ENCODE results near the gene MCM5. TPM values are rescaled to one million over a fixed set of nuclear protein-coding genes. Genes with fewer than 3 reads are reported as not detected.

Gene MCM5
- total and polyA plus RNA-seq, 2 of the 13 experiments (the other 11 are each of a cell fraction or from before 2014, with no cell fraction given): 40.2 to 93.5 TPM

GRCh38 chr22:35437049-35437448 lies 37.1 kb downstream of the MCM5 start (continued):
- no peak for TF ChIP-seq KIAA2018 (CRISPR knock-in tag; IDR thresholded peaks at IDR 0.05; ENCODE audit: borderline replicate concordance)
- TF ChIP-seq, protein P1, sequence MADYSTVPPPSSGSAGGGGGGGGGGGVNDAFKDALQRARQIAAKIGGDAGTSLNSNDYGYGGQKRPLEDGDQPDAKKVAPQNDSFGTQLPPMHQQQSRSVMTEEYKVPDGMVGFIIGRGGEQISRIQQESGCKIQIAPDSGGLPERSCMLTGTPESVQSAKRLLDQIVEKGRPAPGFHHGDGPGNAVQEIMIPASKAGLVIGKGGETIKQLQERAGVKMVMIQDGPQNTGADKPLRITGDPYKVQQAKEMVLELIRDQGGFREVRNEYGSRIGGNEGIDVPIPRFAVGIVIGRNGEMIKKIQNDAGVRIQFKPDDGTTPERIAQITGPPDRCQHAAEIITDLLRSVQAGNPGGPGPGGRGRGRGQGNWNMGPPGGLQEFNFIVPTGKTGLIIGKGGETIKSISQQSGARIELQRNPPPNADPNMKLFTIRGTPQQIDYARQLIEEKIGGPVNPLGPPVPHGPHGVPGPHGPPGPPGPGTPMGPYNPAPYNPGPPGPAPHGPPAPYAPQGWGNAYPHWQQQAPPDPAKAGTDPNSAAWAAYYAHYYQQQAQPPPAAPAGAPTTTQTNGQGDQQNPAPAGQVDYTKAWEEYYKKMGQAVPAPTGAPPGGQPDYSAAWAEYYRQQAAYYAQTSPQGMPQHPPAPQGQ (CRISPR knock-in tag; IDR thresholded peaks at IDR 0.05; ENCODE audit: borderline replicate concordance): no peak
- TF ChIP-seq ETS1 (CRISPR knock-in tag; IDR thresholded peaks at IDR 0.05): no peak
- TF ChIP-seq MTF2 (CRISPR knock-in tag; IDR thresholded peaks at IDR 0.05; ENCODE audit: borderline replicate concordance): no peak
- no peak for TF ChIP-seq ZBTB7A (CRISPR knock-in tag; IDR thresholded peaks at IDR 0.05)
- TF ChIP-seq NPAS2 (CRISPR knock-in tag; IDR thresholded peaks at IDR 0.05; ENCODE audit: borderline replicate concordance): no peak
- no peak for TF ChIP-seq ZNF703 (CRISPR knock-in tag; IDR thresholded peaks at IDR 0.05; ENCODE audit: borderline replicate concordance)
- no peak for TF ChIP-seq GABPA (IDR thresholded peaks at IDR 0.05; ENCODE audit: low read depth, low read length)
- no peak for TF ChIP-seq GABPA (CRISPR knock-in tag; IDR thresholded peaks at IDR 0.05; ENCODE audit: low read depth)
- TF ChIP-seq NFYC (CRISPR knock-in tag; IDR thresholded peaks at IDR 0.05): peak; percentile 68
- TF ChIP-seq EEA1 (CRISPR knock-in tag; IDR thresholded peaks at IDR 0.05; ENCODE audit: borderline replicate concordance): no peak
- no peak for TF ChIP-seq GPBP1L1 (CRISPR knock-in tag; IDR thresholded peaks at IDR 0.05)
- TF ChIP-seq RAD51 (IDR thresholded peaks at IDR 0.05; ENCODE audit: borderline replicate concordance): peak; percentile 59; the same call in 1 of the 2 replicates
- no peak for TF ChIP-seq PAWR (CRISPR knock-in tag; IDR thresholded peaks at IDR 0.05; ENCODE audit: borderline replicate concordance)
- TF ChIP-seq TMF1 (CRISPR knock-in tag; IDR thresholded peaks at IDR 0.05; ENCODE audit: low read depth): no peak
- no peak for TF ChIP-seq XBP1 (CRISPR knock-in tag; IDR thresholded peaks at IDR 0.05)
- TF ChIP-seq BCL6 (CRISPR knock-in tag; IDR thresholded peaks at IDR 0.05): no peak
- no peak for TF ChIP-seq ZNF792 (CRISPR knock-in tag; IDR thresholded peaks at IDR 0.05)
- TF ChIP-seq NFYB (CRISPR knock-in tag; IDR thresholded peaks at IDR 0.05): peak; percentile 58

Data from HepG2 (cell line).